Measurements from ENCODE around the gene FZD7. TPM values are rescaled to one million over a fixed set of nuclear protein-coding genes. Genes with fewer than 3 reads are reported as not detected.

FZD7 gene
- total RNA-seq, 4 donors from 2014 or later = 10.1 to 23.6 (median 10.9) TPM

GRCh38 chr2:202084265-202084664, 50.6 kb downstream of the FZD7 start:
- no peak for TF ChIP-seq CTCF (IDR thresholded peaks at IDR 0.05)
- Histone ChIP-seq H3K4me3 (replicated peaks in 1 of 3) (no peak overlapping the region), H3K36me3 (no peaks in the 10 kb centered on the region), H3K27me3 (no peaks in the 10 kb centered on the region), H3K4me1 (no peaks in the 10 kb centered on the region), H3K27ac (no peak overlapping the region), H3K9me3 (no peaks in the 10 kb centered on the region)
- intact Hi-C loops (cut with DNase I) = no loop called here
- 58 to 64% methylated on average over 5 to 6 of the region's 6 CpGs for WGBS, 2 donors
- no peak for DNase-seq

Other genes starting within 250 kb of the FZD7 start
- 1 to 10 TPM in 1 of 4 donors, not detected in 3; 1.2 TPM for gene CDK15, start 227.3 kb upstream of the FZD7 start, total RNA-seq
- not detected for gene KIAA2012, start 39.4 kb downstream of the FZD7 start, total RNA-seq
- 100 to 1,000 TPM in 2 of 4 donors, 10 to 100 TPM in 2; 91.0 to 121 (median 102) TPM for gene SUMO1, start 204.7 kb downstream of the FZD7 start, total RNA-seq
- gene NOP58, start 231.9 kb downstream of the FZD7 start, total RNA-seq = 100 to 1,000 TPM in 2 of 4 donors, 10 to 100 TPM in 2; 68.2 to 151 (median 90.3) TPM

Data from thyroid gland (tissue), 4 donors.